GM19240 (cell line): ENCODE measurements around the gene CILP.
A peak's percentile ranks its signal among the peaks of the same experiment; 100 is the strongest.

Source experiments
- DNase-seq: peaks from one replicate; pipeline ENCODE4 v3.0.0; 2011; ENCODE audit warnings: low spot score; ENCODE audit not compliant: insufficient read length

The CILP gene

DNA sequence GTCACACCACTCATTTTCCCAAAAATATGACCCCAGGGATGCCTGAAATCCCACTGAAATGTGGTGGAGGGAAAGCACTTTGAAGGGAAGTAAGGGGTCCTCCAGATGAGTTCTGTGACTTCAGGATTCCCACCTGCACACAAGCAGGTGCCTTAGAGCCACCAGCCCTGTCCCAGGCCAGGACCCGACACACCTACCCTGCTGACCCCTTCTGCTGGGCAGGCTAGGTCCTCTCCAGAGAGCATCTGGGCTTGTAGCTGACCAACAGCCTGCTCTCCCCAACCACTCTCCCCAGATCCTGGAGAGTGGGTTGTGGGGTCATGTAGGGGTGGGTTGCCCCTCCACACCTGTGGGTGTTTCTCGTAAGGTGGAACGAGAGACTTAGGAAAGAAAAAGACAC lies 14.9 kb upstream of the CILP start:
- DNase-seq = no peak

DNA sequence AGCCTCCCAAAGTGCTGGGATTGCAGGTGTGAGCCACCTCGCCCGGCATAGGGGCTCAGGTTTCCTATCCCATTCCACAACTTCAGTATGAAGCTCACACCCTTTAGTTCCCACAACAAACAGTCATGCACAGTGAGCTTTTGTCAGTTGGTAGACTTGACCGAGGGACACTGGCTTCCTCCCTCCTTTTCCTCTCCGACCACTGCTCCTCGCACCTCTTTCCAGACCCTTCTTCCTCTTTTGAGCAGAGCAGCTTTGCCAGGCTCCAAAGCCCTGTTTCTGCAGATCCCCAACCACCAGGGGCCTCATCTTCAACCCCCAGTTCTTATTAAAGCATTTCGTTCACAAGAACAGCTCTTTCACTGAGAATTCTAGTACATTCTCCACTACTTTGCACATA lies 12.7 kb upstream of the CILP start:
- no peak for DNase-seq

DNA sequence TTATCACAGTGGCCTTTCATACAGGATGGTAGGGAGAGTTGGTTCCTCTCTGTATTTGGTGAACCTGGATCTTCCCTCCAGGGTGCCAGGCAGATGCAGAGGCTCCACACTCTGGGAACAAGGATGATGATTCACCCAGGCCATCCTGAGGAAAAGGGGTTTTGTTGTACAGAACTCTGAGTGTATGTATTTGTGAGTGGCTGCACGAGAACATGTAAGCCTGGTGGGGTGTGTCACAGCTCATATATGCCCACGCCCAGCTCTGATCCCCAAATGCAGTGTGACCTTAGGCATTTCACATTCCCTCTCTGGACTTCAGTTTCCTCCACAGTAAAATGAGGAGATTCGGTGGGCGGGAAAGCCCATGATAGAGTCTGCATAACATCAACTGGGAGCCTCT lies 11.6 kb upstream of the CILP start:
- no peak for DNase-seq

DNA sequence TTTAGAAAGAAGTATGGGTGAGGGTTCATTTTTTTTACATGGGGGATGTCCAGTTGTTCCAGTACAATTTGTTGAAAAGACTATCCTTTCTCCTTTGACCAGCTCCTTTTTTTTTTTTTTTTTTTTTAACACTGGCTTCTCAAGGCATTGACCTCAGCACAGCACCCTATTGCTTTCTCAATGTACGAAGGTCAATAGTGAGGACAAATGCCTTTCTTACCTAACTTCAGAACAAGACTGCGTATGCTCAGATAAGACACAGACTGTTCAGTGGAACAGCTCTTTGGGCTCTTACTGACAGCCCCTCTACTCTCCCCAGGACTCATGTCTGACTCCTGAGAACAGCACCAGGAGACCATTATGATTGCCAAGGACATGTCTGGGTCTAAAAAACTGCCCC lies 10.4 kb upstream of the CILP start:
- no peak for DNase-seq

- DNase-seq = no peak
These were observed 7.9 kb upstream of the CILP start for GRCh38 chr15:65219137-65219536.

GRCh38 chr15:65217526-65218482 lies 6.5 kb upstream of the CILP start:
- DNase-seq = no peak

GRCh38 chr15:65215496-65215895 lies 4.2 kb upstream of the CILP start:
- DNase-seq = no peak

- no peak for DNase-seq
These were observed 2.7 kb upstream of the CILP start for GRCh38 chr15:65214010-65214409.

DNA sequence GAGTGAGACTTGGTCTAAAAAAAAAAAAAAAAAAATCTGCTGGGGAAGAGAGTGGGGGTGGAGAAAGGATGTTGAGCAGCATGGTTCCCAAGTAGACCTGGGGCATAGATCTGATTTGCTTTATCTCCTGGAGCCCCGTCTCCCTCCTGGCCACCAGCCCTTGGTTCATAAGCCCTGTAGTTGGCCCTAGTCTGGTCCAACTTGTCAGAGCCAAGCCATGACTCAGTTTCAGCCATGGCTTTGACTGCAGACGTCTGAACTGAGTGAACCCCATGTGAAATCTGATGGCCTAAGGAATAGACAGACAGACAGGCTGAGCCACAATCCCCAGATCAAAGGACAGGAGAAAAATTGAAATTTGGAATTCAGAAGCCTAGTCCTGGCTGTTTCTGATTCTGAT lies 2.0 kb upstream of the CILP start:
- DNase-seq = no peak

DNA sequence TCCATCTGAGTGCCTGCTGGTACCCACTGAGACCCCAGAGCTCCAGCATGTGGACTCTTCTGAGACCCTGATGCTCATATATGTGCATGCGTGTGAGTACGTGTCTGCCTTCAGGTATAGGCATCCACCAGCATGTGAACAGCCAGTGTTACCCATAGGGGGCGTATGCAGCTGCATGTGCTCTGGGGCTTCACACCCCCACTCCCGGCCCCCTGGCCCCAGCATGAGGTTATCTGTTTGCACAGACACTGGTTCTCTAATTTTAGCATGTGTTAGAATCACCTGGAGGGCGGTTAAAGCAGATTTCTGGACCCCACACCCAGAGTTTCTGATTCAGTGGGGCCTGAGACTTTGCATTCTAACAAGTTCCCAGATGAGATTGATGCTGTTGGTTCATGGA lies 824 bp upstream of the CILP start:
- peak; percentile 27 for DNase-seq

- DNase-seq = no peak
These were observed 259 bp upstream of the CILP start for GRCh38 chr15:65211482-65211982.

GRCh38 chr15:65209701-65210643 lies 1.3 kb downstream of the CILP start:
- DNase-seq = no peak

- no peak for DNase-seq
These were observed 2.6 kb downstream of the CILP start for GRCh38 chr15:65208647-65209046.

DNA sequence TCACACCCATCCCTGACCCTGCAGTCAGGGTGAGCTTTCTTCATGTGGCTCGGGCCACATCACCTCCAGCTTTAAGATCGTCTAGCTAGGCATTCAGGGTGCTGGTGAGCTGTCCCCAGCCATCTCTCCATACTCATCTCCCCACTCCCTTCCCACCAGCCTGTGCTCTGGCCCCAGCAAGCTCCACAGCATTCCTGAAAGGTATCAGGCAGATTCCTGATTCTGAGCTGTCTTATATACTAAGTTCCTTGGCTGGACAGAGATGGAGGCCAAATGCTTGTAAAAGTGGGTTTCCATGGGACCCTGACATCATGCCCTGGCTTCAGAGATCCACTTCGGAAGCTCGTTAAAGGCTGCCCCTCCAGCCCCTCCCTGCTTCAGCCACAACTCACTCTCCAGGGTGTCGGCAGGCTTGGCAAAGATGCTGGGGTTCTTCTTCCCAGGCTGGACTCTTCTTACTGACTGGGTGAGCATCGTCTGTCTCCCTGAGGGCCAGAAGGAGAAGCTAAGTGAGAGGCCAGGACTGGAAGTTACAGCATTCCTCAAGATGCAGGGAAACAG lies 3.9 kb downstream of the CILP start:
- no peak for DNase-seq

DNA sequence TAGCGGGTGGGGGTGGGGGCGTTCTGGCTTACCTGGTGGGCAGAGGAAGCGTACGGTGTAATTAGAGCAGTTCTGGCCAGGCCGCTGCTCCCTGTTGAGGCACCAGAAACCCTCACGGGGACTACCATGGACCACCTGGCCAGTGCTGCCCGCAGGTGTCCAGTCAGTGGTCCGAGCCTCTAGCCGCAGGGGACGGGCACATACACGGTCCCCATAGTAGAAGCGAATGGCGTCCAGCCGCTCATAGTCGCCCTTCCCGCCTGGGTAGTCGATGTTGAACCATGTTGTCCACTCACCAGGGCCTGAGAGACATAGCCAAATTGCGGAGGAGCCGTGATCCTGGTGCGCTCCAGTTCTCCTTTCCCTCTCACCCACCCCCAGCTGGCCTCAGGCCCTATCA lies 4.5 kb downstream of the CILP start:
- no peak for DNase-seq

DNA sequence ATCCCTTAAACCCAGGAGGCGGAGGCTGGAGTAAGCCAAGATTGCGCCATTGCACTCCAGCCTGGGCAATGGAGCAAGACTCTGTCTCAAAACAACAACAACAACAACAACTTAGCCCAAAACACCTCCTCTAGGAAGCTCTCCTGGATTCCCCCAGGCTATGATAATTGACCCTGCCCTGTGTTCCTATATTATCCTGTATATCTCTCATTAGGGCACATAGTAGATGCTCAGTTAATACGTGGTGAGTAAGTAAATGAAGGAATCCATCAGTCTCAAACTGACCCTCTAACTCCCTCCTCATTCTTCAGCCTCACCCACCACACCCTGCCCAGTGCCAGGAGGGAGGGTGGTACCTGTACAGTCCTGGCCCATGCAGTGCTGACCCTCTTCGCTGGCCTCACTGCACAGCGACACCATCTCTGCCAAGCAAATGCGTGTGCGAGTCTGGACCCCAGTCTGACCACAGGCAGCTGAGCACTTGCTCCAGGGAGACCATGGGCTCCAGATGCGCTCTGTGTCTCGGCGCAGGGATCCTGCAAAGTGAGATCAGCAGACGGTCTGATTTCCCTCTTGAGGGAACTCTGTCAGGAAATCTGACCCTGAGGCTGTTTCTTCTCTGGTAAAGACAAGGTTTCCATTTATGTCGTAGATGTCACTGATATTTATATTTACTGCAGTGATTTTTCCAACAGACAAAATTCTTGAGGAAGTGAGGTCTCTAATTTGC lies 6.2 kb downstream of the CILP start:
- DNase-seq = no peak

- no peak for DNase-seq
These were observed 6.9 kb downstream of the CILP start for GRCh38 chr15:65204236-65204930.

- DNase-seq = no peak
These were observed 9.4 kb downstream of the CILP start for GRCh38 chr15:65201918-65202317.

DNA sequence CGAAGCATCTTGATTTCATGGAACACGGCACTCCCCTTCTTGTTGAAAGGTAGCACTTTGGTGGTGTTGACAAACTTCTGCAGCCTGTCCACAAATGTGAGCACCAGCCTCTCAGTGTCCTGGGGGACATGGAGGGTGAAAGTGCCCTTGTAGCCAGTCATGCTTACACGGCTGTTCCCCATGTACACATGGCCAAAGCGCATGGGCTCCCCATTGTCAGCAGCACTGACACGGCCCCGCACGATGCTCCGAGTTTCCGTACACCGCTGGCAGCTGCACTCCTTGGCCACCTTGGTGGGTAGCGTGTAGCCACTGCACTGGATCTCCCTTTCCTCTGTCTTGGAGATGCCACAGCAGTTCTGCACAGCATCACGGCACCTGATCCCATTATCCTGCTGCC lies 12.7 kb downstream of the CILP start:
- DNase-seq = no peak

DNA sequence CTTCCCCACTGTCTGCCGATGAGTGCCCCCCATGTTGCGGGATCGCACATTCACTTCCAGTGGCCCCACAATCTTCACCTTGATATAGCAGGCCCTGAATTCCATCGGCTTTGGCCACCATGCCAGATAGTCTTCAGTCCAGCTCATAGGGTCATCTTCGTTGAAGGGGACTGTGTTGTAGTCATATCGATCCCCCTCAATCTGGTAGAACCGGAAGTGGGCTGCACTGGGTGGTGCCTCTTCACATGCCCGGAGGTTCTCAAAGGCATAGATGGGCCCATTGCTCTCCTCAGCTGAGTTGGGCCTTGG lies 14.0 kb downstream of the CILP start:
- DNase-seq = no peak
